ENCODE measurements around the gene MAST2.
"Not testable (repeated sequence)": the region's sequence is repeated elsewhere in the genome, so short reads cannot be mapped to it uniquely, and the experiment has no call there.

Gene MAST2

DNA sequence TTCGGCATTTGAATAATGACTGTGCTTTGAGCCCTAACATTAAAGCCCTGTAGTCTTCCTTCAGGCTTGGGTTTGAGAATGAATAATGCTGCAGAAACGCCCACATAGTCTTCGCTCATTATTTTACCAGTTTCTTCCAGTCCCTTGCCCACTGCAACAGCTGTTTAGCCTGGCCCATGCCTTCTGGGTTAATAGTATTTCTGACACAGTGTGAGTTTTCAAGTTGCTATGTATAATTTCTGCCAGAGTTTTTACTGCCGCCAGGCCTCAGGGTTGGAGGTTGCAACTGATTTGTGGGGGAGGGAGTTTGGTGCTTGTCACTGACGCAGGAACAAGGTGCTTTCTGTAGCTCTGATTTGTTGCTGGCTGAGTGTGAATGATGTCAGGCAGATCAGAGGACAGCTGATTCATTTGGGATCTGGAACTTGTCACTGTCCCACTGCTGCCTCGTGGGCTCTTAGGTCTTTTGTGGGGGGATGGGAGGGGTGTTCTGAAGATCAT lies 109.8 kb downstream of the MAST2 start:
- DNase-seq (ENCODE audit: insufficient read length), result no peak
- no peak for TF ChIP-seq POLR2AphosphoS5 (IDR thresholded peaks at IDR 0.05; ENCODE audit: low read depth, low read length)
- TF ChIP-seq TAF1 (IDR thresholded peaks at IDR 0.05; ENCODE audit: borderline replicate concordance, low read depth, low read length), result no peak
- no peak for TF ChIP-seq POLR2A (IDR thresholded peaks at IDR 0.05; ENCODE audit: low read depth, low read length)
- no peak for FAIRE-seq

DNA sequence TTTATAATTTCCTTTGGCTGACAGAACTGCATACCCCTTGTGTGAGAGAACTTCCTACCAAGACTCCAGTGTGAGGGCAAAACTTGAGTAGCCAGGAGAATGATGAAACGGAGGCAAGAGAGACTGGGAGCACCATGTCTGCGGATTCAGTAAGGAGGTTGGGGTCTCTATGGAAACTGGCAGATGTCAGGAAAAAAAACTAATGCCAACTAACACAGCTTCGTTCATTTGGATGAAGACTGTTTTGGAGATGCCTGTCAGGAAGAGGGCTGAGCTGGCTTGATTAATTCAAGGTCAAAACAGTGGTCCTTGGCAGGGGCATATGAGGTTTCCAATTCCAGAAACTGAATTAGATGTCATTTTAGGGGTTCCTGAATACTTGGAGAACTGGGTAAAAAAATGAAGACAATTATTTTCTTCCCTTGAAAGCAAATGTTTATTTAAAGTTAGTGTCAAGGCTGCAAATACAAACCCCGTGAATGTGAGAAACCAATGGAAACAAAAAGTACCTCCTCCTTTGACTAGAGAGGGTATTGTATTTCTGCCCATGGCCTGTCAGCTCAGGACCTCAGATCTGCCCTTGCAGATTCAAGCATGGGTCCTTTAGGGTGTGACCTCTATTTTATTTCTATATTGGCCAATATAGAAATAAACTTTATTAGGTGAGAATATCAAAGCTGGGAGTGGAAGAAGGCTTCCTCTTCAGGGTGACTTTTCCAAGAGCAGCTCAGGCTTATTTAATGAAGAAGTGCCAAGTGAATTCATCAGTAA lies 110.5 kb downstream of the MAST2 start:
- FAIRE-seq, result no peak
- TF ChIP-seq POLR2AphosphoS5 (IDR thresholded peaks at IDR 0.05; ENCODE audit: low read depth, low read length) (no peak), POLR2A (IDR thresholded peaks at IDR 0.05; ENCODE audit: low read depth, low read length) (no peak), TAF1 (IDR thresholded peaks at IDR 0.05; ENCODE audit: borderline replicate concordance, low read depth, low read length) (no peak)
- DNase-seq (ENCODE audit: insufficient read length), result no peak

DNA sequence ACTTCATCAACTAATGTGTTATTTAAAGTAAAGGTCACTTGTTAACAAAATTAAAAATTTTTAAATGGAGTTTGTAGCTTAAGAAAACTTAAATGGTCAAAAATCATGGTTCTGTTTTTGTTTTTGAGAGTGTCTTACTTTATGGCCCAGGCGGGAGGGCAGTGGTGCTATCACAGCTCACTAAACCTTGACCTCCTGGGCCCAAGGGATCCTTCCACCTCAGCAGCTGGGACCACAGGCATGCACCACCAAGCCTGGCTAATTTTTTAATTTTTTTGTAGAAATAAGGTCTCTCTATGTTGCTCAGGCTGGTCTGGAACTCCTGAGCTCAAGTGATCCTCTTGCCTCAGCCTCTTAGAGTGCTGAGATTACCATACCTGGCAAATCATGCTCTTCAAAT lies 111.4 kb downstream of the MAST2 start:
- FAIRE-seq (no peak), DNase-seq (ENCODE audit: insufficient read length) (no peak)
- TF ChIP-seq POLR2A (IDR thresholded peaks at IDR 0.05; ENCODE audit: low read depth, low read length) (no peak), POLR2AphosphoS5 (IDR thresholded peaks at IDR 0.05; ENCODE audit: low read depth, low read length) (no peak), TAF1 (IDR thresholded peaks at IDR 0.05; ENCODE audit: borderline replicate concordance, low read depth, low read length) (no peak)

DNA sequence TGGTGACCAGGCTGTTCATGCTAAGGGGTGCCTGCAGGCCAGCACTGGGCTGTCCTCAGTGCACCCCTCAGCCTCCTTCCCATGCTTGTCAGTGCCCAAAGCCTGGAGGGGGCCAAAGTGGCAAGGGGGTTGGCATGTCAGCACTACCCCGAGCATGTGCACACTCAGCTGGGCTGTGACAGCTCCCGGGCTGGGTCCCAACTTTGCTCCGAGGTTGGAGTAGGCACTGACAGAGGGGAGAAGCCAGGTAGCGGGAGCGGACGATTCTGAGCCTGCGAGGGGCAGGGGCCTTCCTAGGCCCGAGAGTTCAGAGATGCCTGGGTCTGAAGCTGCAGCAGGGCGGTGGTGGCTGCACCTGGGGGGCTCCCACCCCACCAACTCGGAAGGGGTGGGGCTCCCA lies 119.0 kb downstream of the MAST2 start:
- no peak for TF ChIP-seq TAF1 (IDR thresholded peaks at IDR 0.05; ENCODE audit: borderline replicate concordance, low read depth, low read length)
- TF ChIP-seq POLR2A (IDR thresholded peaks at IDR 0.05; ENCODE audit: low read depth, low read length), result no peak
- no peak for TF ChIP-seq POLR2AphosphoS5 (IDR thresholded peaks at IDR 0.05; ENCODE audit: low read depth, low read length)
- FAIRE-seq, result no peak
- no peak for DNase-seq (ENCODE audit: insufficient read length)

DNA sequence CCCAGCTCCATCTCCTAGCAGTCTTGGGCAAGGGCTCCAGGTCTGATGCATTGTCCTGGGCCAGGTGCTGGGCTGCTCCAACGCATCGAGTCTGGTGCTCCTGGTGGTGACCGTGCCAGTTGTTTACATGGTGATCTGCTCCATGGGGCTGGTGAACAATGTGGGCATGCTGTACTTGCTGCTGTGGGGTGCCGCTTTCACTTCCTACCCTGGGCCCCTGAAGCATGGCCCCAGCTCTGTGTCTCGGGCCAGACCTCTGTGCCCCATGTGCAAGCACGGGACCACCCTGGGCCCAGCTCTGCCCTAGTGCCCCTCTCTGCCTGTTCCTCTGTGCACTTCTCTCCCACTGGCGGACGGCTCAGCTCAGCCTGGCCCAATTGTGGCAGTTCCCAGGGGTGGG lies 119.4 kb downstream of the MAST2 start:
- no peak for DNase-seq (ENCODE audit: insufficient read length)
- no peak for TF ChIP-seq POLR2A (IDR thresholded peaks at IDR 0.05; ENCODE audit: low read depth, low read length)
- no peak for TF ChIP-seq POLR2AphosphoS5 (IDR thresholded peaks at IDR 0.05; ENCODE audit: low read depth, low read length)
- TF ChIP-seq TAF1 (IDR thresholded peaks at IDR 0.05; ENCODE audit: borderline replicate concordance, low read depth, low read length), result no peak
- no peak for FAIRE-seq

DNA sequence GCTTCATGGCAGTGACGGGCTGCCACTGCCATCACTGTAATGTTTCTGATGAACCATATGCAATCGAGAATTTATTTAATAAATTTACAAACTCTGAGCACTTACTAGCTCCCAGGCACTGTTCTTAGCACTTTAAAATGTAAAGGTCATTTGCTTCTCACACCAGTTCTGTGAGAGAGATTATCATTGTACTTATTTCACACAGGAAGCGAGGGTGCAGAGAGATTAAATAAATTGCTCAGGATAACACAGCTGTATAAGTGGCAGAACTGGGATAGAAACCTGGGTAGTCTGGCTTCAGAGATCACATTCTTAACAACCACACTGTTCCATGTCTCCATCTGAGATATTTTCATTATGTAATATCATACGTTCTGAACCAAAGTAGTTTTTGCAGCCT lies 119.9 kb downstream of the MAST2 start:
- DNase-seq (ENCODE audit: insufficient read length), result no peak
- TF ChIP-seq POLR2A (IDR thresholded peaks at IDR 0.05; ENCODE audit: low read depth, low read length) (no peak), TAF1 (IDR thresholded peaks at IDR 0.05; ENCODE audit: borderline replicate concordance, low read depth, low read length) (no peak), POLR2AphosphoS5 (IDR thresholded peaks at IDR 0.05; ENCODE audit: low read depth, low read length) (no peak)
- no peak for FAIRE-seq

DNA sequence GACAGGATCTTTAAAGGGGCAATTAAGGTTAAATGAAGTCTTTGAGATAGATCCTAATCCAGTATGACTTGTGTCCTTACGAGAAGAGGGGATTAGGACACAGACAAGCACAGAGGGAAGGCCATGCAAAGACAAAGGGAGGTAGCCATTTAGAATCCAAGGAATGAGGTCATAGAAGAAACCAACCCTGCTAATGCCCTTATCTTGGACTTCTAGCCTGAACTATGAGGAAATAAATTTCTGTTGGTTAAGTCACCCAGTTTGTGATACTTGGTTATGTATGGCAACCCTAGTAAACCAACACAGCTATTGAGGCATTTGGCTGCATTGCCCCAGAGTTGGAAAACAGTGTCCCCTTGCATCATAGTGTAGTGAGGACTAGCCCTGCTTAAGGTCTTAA lies 121.3 kb downstream of the MAST2 start:
- FAIRE-seq (peak; percentile 33), DNase-seq (ENCODE audit: insufficient read length) (no peak)
- no peak for TF ChIP-seq POLR2A (IDR thresholded peaks at IDR 0.05; ENCODE audit: low read depth, low read length)
- no peak for TF ChIP-seq POLR2AphosphoS5 (IDR thresholded peaks at IDR 0.05; ENCODE audit: low read depth, low read length)
- TF ChIP-seq TAF1 (IDR thresholded peaks at IDR 0.05; ENCODE audit: borderline replicate concordance, low read depth, low read length), result no peak

DNA sequence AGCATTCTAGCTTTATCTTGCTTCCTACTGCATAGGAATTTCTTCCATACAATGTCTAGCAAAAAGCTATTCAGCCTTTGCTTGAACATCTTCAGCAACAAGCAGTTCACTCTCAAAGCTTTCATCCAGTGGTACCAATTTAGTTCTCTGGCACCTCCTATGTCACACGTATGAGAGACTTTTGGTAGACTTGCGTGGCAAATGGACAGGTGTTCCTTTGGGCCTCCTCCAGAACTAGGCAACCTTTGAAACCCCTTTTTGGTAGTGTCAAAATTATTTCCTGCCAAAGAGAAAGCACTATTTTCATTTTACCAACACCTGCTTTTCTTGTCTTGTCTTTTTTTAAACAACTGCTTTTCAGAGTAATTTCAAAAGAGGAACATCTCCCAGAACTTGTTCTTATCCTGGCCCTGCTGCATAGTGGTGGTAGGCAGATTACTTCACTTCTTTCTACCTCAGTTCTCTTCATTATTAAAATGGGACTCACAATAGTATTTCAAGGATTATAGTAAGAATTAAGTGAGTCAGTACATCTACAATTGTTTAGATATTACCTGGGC lies 122.4 kb downstream of the MAST2 start:
- peak; percentile 30 for FAIRE-seq
- no peak for DNase-seq (ENCODE audit: insufficient read length)
- TF ChIP-seq TAF1 (IDR thresholded peaks at IDR 0.05; ENCODE audit: borderline replicate concordance, low read depth, low read length) (no peak), POLR2A (IDR thresholded peaks at IDR 0.05; ENCODE audit: low read depth, low read length) (no peak), POLR2AphosphoS5 (IDR thresholded peaks at IDR 0.05; ENCODE audit: low read depth, low read length) (no peak)

DNA sequence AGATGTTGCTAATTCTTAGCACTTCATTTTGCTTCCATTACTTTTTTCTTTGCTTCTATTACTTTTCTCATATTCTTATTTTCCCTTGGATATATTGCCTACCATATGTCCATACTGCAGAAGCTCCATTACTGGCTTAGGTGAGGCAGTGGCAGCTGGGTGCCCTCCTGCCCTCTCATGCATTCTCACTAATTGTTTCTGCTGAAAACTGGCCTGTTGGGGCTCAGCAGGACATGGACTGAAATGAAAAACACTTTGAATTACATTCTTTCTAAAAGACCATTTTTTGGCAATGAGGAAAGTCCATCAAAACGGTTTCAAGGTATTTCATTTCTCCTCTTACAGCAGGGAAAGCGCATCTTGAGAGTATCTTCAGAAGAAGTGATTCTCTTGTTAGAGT lies 122.9 kb downstream of the MAST2 start:
- no peak for DNase-seq (ENCODE audit: insufficient read length)
- TF ChIP-seq POLR2A (IDR thresholded peaks at IDR 0.05; ENCODE audit: low read depth, low read length) (no peak), POLR2AphosphoS5 (IDR thresholded peaks at IDR 0.05; ENCODE audit: low read depth, low read length) (no peak), TAF1 (IDR thresholded peaks at IDR 0.05; ENCODE audit: borderline replicate concordance, low read depth, low read length) (no peak)
- no peak for FAIRE-seq

DNA sequence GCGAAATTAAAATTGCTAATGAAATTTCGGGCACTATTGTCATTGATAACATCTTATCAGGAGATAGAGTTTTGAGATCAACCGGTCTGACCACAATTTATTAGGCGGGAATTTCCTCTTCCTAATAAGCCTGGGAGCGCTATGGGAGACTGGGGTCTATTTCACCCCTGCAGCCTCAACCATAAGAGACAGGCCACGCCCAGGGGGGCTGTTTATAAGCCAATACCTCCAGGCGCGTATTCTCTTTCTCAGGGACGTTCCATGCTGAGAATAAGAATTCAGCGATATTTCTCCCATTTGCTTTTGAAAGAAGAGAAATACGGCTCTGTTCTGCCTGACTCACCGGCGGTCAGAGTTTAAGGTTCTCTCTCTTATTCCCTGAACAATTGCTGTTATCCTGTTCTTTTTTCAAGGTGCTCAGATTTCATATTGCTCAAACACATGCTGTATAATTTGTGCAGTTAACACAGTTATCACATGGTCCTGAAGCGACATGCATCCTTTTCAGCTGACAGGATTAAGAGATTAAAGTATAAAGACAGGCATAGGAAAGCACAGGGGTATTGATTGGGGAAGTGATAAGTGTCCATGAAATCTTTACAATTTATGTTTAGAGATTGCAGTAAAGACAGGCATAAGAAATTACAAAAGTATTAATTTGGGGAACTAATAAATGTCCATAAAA lies 124.0 kb downstream of the MAST2 start:
- DNase-seq (ENCODE audit: insufficient read length); FAIRE-seq: not testable (repeated sequence)

DNA sequence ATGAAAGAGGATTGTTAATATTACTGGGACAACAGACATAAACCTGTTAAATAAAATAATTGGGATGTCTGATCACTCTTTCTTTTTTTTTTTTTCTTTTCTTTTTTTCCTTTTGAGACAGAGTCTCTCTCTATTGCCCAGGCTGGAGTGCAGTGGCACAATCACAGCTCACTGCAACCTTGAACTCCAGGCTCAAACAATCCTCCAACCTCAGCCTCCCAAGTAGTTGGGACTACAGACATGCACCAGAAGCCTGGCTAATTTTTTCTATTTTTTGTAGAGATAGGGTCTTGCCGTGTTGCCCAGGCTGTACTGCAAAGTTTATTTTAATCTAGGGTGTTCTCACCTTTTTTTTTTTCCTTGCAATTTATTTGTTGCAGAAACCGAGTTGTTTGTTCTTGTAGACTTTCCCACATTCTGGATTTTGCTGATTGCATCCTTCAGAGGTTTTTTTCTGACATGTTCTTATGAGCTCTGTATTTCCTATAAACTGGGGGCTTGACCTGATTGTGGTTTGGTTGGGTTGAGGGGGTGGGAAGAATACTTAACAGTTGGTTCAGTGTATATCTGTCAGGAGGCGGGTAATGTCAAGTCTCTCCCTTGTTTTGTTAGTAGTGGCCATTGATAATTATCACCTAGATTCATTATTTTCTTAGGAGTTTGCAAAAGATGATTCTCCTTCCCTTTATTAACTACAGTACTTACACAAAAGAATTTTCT lies 125.2 kb downstream of the MAST2 start:
- FAIRE-seq (no peak), DNase-seq (ENCODE audit: insufficient read length) (no peak)
- TF ChIP-seq TAF1 (IDR thresholded peaks at IDR 0.05; ENCODE audit: borderline replicate concordance, low read depth, low read length), result no peak
- no peak for TF ChIP-seq POLR2A (IDR thresholded peaks at IDR 0.05; ENCODE audit: low read depth, low read length)
- no peak for TF ChIP-seq POLR2AphosphoS5 (IDR thresholded peaks at IDR 0.05; ENCODE audit: low read depth, low read length)
